Measurements from ENCODE around the gene ARPC5L. TPM values are rescaled to one million over a fixed set of nuclear protein-coding genes. Genes with fewer than 3 reads are reported as not detected.

ARPC5L gene
- total and polyA plus RNA-seq, 9 of the 15 experiments (the other 6 are each of a cell fraction or from before 2014, with no cell fraction given), result 25.4 to 113 (median 63.8) TPM

DNA sequence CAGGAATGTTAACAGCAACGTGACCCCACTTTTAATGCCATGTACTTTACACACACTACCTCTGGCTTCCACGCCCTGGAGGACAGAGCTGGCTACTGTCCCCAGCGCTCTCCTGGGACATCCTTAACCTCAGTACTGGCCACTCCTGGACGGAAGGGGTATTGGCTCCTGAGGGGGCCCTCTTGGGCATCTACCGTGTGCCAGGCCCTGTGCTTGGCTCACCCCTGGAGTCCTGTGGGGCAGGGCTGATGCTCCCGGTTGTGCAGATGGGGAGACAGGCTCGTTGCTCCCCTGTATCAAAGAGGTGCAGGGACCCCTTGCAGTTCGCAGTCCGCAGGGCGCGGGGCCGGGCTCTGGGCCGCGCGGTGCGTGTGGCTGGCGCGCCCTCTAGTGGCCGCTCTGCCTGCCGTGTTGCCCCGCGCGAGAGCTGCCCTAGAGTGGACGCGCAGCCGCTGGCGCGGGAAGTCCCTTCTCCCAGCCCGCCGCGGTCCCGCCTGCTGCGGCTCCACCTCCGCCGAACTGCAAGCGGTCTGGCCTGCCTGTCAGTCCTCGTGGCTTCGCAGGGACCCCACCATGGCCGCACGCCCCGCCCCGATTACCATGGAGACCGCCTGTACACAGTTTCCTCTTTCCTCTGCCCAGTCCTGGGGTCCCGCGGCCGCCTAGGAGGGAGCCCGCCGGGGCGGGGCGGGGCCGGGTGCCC, 8.9 kb upstream of the ARPC5L start, which contains the start of gene WDR38 (continued):
- TF ChIP-seq ZNF143 (CRISPR knock-in tag; IDR thresholded peaks at IDR 0.05) (0 out of 2 replicates have a peak, but pooled peaks have one; percentile 49), XRCC5 (IDR thresholded peaks at IDR 0.05; ENCODE audit: low read depth, low read length) (peak; percentile 89), RREB1 (CRISPR knock-in tag; IDR thresholded peaks at IDR 0.05) (peak; percentile 65; the same call in 1 of the 2 replicates), KLF6 (CRISPR knock-in tag; IDR thresholded peaks at IDR 0.05; ENCODE audit: borderline replicate concordance) (0 out of 2 replicates have a peak, but pooled peaks have one; percentile 29), ZNF23 (CRISPR knock-in tag; IDR thresholded peaks at IDR 0.05) (no peak), HMGXB4 (CRISPR knock-in tag; IDR thresholded peaks at IDR 0.05) (no peak; the same call in 1 of the 2 replicates), ARID4B (CRISPR knock-in tag; IDR thresholded peaks at IDR 0.05) (peak; percentile 88; the same call in 1 of the 2 replicates), MIER1 (IDR thresholded peaks at IDR 0.05; ENCODE audit: low read depth) (no peak), CBX2 (IDR thresholded peaks at IDR 0.05; ENCODE audit: insufficient read depth, low read length, poor library complexity, severe bottlenecking) (no peak)
- TF ChIP-seq, protein P1, sequence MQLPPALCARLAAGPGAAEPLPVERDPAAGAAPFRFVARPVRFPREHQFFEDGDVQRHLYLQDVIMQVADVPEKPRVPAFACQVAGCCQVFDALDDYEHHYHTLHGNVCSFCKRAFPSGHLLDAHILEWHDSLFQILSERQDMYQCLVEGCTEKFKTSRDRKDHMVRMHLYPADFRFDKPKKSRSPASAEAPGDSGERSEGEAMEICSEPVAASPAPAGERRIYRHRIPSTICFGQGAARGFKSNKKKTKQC (CRISPR knock-in tag; IDR thresholded peaks at IDR 0.05), result no peak; the same call in 1 of the 2 replicates
- TF ChIP-seq, protein P2, sequence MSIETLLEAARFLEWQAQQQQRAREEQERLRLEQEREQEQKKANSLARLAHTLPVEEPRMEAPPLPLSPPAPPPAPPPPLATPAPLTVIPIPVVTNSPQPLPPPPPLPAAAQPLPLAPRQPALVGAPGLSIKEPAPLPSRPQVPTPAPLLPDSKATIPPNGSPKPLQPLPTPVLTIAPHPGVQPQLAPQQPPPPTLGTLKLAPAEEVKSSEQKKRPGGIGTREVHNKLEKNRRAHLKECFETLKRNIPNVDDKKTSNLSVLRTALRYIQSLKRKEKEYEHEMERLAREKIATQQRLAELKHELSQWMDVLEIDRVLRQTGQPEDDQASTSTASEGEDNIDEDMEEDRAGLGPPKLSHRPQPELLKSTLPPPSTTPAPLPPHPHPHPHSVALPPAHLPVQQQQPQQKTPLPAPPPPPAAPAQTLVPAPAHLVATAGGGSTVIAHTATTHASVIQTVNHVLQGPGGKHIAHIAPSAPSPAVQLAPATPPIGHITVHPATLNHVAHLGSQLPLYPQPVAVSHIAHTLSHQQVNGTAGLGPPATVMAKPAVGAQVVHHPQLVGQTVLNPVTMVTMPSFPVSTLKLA (conservative IDR thresholded peaks at IDR 0.05), result peak; percentile 58 to 84; a peak in 3 of 4 replicates
